VCaP (cell line): ENCODE results near the gene FGD3.

Experiments used
- H3K27ac ChIP-seq: fragments of 450-650 bp; 2 replicates; pipeline ENCODE4 v1.5.1; 2017
- TF ChIP-seq, protein P1 (sequence below): fragments of 450-650 bp; conservative IDR thresholded peaks from 2 replicates; pipeline ENCODE4 v1.5.1; 2017; ENCODE audit warnings: mild to moderate bottlenecking, moderate library complexity

The FGD3 gene

DNA sequence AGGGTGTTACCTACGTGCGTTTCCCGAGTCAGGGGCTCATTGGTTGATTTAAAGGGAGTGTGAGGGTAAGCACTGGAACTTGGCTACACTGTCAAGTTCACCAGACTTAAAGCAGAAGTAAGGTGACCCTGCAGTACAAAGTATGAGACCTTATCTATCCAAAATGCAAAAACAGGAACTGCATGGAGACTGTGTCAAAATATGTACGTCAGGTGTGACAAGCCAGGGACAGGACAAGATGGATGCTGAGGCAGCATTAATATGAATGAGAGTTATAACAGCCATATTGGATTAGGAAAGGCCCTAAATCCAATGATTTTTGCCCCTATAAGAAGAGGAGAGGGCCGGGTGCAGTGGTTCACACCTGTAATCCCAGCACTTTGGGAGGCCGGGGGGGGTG lies 95.8 kb downstream of the FGD3 start:
- TF ChIP-seq, protein P1, sequence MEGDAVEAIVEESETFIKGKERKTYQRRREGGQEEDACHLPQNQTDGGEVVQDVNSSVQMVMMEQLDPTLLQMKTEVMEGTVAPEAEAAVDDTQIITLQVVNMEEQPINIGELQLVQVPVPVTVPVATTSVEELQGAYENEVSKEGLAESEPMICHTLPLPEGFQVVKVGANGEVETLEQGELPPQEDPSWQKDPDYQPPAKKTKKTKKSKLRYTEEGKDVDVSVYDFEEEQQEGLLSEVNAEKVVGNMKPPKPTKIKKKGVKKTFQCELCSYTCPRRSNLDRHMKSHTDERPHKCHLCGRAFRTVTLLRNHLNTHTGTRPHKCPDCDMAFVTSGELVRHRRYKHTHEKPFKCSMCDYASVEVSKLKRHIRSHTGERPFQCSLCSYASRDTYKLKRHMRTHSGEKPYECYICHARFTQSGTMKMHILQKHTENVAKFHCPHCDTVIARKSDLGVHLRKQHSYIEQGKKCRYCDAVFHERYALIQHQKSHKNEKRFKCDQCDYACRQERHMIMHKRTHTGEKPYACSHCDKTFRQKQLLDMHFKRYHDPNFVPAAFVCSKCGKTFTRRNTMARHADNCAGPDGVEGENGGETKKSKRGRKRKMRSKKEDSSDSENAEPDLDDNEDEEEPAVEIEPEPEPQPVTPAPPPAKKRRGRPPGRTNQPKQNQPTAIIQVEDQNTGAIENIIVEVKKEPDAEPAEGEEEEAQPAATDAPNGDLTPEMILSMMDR: no peak
- H3K27ac ChIP-seq: no peak overlapping the region

DNA sequence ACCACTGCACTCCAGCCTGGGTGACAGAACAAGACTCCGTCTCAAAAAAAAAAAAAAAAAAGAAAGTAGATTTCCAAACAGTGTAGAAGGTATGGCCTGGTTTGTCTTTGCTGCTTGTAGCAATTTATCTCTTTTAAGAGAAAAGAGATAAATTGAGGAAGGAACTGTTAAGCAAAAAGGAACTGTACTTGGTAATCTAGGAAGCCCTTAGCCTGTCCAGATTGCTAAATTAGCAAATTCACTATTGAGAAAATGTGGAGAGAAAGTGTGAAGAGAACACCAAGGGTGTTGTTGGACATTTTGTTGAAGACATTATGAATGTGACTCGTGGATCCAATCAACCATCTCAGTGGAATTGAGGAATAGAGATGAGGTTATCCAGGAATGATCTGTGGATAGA lies 98.2 kb downstream of the FGD3 start:
- TF ChIP-seq, protein P1: no peak
- no peak overlapping the region for H3K27ac ChIP-seq

DNA sequence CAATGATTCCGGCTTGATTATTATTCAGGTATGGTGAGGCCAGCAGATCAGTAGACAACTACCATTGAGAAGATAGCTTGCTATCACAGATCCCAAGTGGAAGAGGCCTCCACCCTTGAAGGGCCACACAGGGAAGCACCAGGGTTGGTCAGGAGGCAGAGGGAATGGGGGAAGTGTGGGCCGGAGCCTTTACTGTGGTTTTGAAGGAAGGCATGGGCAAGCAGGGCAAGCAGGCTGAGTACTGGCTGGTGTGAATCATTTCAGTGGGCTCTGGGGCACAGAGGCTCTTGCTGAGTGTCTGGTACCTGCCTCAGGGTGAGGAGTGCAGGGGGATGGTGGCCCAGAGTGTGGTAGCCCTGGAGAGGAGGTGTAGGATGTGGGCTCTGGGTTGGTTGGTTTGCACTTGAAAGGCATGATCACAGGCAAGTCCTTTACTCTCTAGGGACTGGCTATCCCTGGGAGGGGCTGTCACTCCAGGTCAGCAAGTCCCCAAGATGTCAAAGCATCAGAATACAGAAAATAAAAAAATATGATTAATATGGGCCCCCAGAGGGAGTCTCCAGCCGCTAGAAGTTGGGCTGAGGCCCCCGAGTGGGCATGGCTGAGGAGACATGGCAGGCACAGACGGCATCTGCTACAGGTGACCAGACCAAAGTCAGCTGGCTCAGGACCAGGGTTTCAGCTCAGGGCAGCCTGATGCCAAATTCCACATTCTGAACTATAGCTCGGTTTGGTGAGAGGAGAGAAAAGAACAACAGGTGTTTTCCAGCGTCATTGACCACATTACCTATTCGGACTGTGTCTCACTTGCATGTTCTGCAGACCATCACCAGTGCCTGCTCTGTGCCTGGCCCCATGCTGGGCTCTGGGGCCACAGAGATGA lies 101.5 kb downstream of the FGD3 start:
- TF ChIP-seq, protein P1: no peak
- no peak overlapping the region for H3K27ac ChIP-seq

DNA sequence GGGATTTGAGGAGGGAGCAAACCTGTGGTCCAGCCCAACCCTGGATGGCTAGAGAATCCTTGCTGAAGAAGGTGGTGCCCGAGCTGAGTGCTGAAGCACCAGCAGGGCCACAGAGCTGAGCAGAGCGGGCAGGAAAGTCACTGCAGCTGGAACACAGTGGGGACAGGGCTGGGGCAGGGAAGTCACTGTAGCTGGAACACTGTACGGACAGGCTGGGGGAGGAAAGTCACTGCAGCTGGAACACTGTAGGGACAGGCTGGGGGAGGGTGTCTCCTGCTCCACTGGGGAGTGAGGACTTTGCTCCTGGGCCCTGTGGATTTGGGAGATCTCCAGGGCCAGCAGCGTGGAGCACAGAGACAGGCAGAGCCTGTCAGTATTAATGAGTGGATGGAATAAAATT lies 102.2 kb downstream of the FGD3 start:
- H3K27ac ChIP-seq: no peak overlapping the region
- TF ChIP-seq, protein P1: no peak

DNA sequence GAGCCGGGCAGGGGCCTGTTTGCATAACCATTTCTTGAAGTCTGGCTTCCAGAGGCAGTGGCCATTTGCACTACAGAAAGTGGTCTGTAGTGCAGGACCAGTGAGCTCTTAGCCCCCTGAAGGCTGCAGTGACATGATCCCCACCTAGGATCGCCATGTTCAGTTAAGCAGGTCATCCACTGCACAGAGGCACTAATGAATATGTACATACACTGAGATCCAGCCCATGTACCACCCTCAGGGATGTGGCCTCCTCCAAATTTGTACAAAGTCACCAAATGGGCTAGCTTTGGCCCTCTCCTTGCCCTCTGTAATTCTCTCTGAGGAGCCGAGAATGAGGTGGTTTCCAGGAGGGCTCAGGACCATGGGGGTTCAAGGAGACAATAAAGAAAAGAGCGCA lies 102.9 kb downstream of the FGD3 start:
- TF ChIP-seq, protein P1: no peak
- H3K27ac ChIP-seq: no peak overlapping the region

DNA sequence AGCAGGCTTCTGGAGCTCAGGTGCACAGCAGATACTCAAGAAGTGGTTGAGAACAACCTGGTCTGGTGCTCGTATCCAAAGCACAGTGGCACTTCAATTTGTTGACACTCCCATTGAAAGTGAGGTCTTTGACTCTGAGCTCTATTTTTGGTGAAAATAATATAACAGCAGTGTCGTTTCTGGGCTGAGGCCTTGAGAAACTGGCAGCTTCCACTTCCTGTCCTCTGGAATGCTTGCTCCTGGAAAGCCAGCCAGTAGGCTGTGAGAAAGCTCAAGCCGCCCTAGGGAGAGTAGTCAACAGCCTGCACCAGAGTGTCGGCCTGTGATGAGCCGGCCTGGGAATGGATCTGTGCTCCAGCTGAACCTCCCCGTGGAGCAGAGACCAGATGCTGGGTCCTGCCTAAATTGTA lies 104.4 kb downstream of the FGD3 start:
- H3K27ac ChIP-seq: no peak overlapping the region

DNA sequence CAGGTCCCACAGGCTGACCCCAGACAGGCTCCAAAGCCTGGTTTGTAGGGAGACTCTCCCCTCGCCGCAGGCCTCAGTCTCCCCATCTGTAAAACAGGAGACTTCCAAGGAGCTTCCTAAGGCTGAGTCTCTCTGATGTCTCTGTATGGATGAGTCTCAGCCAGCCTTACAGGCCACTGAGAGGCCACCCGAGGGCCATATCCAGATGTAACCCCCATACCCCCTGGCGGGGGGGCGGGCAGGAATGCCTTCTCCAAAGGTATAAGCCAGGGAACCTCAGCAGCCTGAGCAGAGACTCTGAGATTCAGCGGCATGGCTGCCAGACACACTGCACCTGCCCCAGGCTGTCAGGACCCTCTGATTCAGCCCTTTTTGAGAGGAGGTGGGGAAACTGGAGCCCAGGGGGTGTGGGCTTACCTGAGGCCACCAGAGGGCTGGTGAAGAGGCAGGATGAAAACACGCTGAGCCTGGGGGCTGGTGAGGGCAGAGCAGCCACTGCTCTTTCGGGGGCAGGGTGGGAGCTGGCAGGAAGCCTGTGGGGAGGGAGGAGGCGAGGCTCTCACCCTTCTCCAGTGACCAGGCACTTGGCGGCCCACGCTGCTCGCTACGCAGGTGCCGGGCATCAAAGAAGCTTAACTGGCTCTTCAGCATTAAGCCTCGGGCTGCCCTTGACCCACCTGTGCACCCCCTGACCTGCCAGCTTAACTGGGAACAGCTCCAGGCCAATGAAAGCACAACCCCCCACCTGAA lies 105.6 kb downstream of the FGD3 start:
- TF ChIP-seq, protein P1: no peak
- H3K27ac ChIP-seq: no peak overlapping the region

More for the DNA sequence above, 104.4 kb downstream of the FGD3 start:
- TF ChIP-seq, protein P1: no peak
